ENCODE data around the gene UPK3BL2.
"Not testable (repeated sequence)": the region's sequence is repeated elsewhere in the genome, so short reads cannot be mapped to it uniquely, and the experiment has no call there.

Gene UPK3BL2

GRCh38 chr7:102527822-102528793 lies 15.4 kb downstream of the UPK3BL2 start:
- not testable (repeated sequence) for DNase-seq

GRCh38 chr7:102527182-102527581 lies 16.3 kb downstream of the UPK3BL2 start:
- not testable (repeated sequence) for DNase-seq

- DNase-seq = not testable (repeated sequence)
These were observed 18.7 kb downstream of the UPK3BL2 start for GRCh38 chr7:102524803-102525202.

- not testable (repeated sequence) for DNase-seq
These were observed 22.7 kb downstream of the UPK3BL2 start for GRCh38 chr7:102520797-102521196.

- peak; percentile 7 for DNase-seq
These were observed 25.8 kb downstream of the UPK3BL2 start, which contains the start of gene RASA4B for GRCh38 chr7:102517550-102518147. TSS of gene RASA4B (minus strand) at chr7:102517777. CDS start at chr7:102517710, 67 bp downstream.

- not testable (repeated sequence) for DNase-seq
These were observed 26.5 kb downstream of the UPK3BL2 start for GRCh38 chr7:102516951-102517350.

GRCh38 chr7:102515889-102516288 lies 27.6 kb downstream of the UPK3BL2 start:
- DNase-seq = not testable (repeated sequence)

- not testable (repeated sequence) for DNase-seq
These were observed 28.4 kb downstream of the UPK3BL2 start for GRCh38 chr7:102514881-102515721.

GRCh38 chr7:102512642-102513221 lies 30.8 kb downstream of the UPK3BL2 start:
- DNase-seq = peak; percentile 1

- not testable (repeated sequence) for DNase-seq
These were observed 31.5 kb downstream of the UPK3BL2 start for GRCh38 chr7:102511860-102512522.

GRCh38 chr7:102510575-102510974 lies 32.9 kb downstream of the UPK3BL2 start:
- DNase-seq = not testable (repeated sequence)

- not testable (repeated sequence) for DNase-seq
These were observed 35.9 kb downstream of the UPK3BL2 start for GRCh38 chr7:102507410-102508088.

GRCh38 chr7:102505298-102506185 lies 38.0 kb downstream of the UPK3BL2 start:
- not testable (repeated sequence) for DNase-seq

- not testable (repeated sequence) for DNase-seq
These were observed 40.4 kb downstream of the UPK3BL2 start for GRCh38 chr7:102503141-102503540.

GRCh38 chr7:102498321-102498720 lies 45.2 kb downstream of the UPK3BL2 start:
- not testable (repeated sequence) for DNase-seq

- not testable (repeated sequence) for DNase-seq
These were observed 46.2 kb downstream of the UPK3BL2 start for GRCh38 chr7:102497308-102497707.

- not testable (repeated sequence) for DNase-seq
These were observed 46.6 kb downstream of the UPK3BL2 start for GRCh38 chr7:102496861-102497260.

GRCh38 chr7:102494473-102495149 lies 48.9 kb downstream of the UPK3BL2 start:
- not testable (repeated sequence) for DNase-seq

- DNase-seq = not testable (repeated sequence)
These were observed 49.5 kb downstream of the UPK3BL2 start for GRCh38 chr7:102494026-102494425.
